SK-N-MC (cell line): Measurements from ENCODE around the gene A4GALT.

ENCODE experiments used
- EZH2 ChIP-seq: fragments of 200-600 bp; sonication (generic); IDR thresholded peaks from one replicate; pipeline ENCODE4 v1.6.1; 2017; ENCODE audit warnings: antibody characterized with exemption
- POLR2AphosphoS5 ChIP-seq: IDR thresholded peaks from 2 replicates; pipeline ENCODE4 v1.6.1; 2012; ENCODE audit warnings: mild to moderate bottlenecking, low read depth, low read length, borderline replicate concordance

DNA sequence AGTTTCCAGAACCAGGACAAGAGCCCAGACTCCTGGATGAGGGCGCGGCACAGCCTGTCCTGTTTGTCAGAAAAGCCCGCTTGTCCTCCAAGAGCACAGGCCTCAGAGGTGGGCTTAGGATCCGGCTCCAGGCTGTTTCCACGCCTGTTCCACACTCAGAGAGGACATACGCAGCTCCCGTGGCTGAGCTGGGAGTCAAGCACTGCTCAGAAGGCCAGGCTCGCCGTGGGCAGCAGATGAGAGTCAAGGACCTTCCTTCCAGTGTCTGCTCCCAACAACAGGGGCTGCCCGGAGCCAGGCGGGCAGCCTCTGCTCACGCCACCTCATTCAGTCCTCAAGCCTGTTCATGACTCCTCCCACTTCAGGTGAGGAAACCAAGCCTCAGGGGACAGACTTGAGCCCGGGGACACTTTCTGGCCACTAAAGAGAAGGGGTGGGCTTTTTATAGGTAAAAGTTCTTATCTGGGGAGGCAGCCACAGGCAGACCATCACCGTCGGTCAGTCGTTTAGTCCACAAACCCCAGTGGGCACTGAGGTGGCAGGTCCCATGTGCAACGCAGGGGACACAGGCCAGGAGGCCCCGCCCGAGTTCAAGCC is 75.2 kb downstream of the A4GALT start:
- TF ChIP-seq EZH2 (no peak), POLR2AphosphoS5 (no peak)
